HG03442 (cell line): ENCODE results near the gene UMODL1.
"Not testable (repeated sequence)": the region's sequence is repeated elsewhere in the genome, so short reads cannot be mapped to it uniquely, and the experiment has no call there.

Experiments used
- ATAC-seq: cut with Tn5 transposase; IDR thresholded peaks from one replicate; pipeline ENCODE4 v1.9.1; 2021; ENCODE audit warnings: mild to moderate bottlenecking, moderate library complexity; ENCODE audit not compliant: unreplicated experiment

Gene UMODL1

DNA sequence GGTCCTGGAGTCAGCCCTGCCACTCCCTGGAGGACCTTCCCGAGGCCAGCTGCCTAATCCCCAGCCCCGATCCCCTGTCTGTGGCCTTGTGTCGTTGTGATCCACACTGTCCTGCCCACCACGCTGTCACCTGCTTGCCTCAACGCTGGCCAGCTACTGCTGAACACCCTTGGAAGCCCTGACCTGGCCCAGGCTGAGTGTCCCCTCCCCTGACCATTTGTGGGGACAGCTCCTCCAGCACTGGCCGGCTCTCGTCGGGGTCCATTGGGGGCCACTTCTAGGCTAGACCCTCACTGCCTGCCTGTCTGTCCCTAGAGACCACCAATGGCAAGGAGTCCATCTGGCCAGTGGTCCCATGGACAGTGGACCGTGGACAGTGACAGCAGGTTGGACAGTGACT lies 12.0 kb upstream of the UMODL1 start:
- no peak for ATAC-seq

DNA sequence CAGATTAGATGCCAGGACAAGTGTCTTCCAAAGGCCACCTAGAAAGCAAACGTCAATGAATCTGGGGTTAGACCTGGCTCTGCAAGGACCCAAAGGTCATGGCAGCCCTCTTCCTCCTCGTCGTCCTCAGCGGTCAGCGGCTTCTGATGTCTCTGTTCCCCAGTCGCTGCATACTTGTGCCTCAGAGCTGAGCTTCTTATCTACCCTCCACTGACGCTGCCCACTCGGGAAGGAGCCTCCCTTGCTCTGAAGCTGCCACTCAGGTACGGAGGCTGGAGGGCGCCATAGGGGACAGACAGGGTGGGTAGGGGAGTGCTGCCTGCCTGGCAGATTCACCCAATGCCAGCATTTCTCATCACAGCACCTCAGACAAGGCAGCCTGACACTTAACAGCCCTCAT lies 11.4 kb upstream of the UMODL1 start:
- ATAC-seq, result no peak

DNA sequence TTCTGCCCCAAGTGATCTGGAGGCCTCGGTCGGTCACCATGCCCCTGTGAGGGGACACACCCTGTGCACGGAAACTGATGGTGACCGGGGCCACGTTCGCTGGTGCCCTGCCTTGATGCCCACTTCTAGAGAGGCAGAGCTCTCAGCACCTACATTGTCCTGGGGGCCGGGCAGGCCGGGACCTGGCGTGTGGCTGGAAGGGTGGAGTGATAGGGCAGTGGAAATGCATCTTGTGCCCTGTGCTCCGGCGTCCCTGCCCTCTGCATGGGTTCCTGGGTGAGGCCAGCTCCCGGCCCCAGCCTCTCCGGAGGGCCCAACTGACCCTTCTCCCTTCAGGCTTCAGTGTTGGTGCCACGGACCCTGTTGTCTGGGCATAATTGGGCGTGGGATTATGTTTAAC lies 11.0 kb upstream of the UMODL1 start:
- ATAC-seq, result no peak

DNA sequence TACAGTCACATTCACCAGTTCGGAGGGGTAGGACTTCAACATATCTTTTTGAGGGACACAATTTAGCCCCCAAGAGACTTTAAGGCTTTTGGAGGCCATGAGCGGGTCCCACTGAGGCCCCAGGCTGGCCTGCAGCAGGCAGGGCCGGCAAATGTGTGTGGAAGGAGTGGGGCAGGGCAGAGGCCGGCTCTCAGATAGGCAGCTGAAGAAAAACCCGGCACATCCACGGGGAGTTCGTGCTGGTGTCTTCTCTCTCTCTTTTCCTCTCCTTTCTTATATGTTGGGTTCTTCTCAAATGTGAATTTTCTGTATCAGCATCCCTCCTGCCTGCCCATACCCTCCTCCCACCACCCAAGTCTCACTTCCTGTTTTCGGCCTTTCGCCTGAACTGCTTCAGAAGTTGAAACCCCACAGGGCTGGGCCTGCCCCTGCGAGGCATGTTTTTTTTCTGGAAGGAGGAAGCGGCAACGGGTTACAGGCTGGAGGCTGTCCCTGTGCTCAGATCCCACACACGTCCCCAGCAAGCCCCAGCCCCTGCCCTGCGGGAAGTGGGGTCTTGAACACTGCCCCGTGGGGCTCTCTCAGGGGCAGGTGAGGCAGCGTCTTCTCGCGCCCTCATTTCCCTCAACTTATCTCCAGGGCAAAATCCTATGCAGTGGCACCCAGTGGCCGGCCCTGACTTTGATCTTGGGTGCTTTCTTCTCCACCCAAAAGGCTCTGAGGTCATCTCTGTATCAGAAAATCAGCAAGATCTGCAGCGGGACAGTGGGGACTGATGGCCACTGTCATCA lies 9.7 kb upstream of the UMODL1 start:
- peak; percentile 50 for ATAC-seq

DNA sequence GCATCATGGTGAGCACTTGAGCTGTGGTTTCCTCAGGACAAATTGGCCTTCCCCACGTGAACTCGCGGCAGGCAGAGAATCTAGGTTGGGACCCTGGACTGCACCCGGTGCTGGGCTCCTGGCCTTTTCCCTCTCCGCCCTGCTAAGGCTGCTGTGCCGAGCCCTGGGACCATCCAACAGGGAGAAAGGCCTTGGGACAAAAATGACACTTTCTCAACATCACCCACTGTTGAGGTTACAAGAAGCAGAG lies 9.2 kb upstream of the UMODL1 start:
- ATAC-seq, result no peak

DNA sequence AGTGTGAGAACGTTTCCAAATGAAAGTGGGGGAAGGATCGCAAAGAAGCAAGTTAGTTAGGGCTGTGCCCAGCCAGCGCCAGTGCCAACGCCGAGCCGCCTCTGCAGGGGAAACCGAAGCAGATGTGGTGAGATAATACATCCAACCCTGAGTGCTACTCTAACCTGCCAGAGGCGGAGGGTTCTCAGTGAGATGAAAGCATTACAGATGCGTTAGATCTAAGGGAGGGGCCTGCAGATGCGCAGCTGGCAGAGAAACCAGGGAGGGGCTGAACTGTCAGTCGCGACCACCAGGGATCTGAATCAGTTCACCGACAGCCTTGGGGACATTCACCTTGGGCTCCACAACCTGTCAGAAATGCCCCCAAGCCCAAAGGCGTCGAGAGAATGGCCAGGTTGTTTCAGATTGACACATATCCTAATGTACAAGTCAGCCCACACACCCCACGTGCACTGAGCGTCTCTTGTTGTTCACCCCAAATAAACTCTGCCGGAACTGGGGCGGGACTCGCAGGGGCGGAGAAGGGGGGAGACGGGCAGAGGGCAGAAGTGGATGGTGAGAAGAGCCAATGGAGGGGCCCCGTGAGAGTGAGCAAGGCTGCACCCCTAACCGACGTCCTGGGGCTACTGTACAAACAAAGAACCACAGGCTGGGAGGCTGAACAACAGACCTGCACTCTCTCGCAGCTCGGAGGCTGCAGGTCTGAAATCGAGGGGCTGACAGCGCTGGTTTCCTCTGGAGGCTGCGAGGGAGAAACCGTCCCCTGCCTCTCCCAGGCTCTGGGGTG lies 8.7 kb upstream of the UMODL1 start:
- ATAC-seq, result peak; percentile 50

DNA sequence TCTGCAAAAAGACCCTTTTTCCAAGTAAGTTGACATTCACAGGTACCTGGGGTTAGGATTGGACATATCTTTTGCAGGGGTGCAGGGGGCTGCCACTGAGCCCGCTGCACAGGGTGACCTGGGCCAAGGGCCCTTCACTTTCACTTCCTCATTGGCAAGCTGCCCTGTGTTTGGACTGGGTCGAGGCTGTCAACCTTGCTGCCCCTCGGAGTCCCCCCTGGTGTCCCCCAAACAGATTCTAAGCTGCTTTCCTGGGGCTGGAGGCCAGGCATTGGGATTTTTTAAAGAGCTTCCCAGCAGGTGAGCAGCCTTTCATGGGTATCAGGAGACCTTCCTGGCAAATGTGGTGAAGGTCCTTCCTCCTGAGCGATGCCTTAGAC lies 7.9 kb upstream of the UMODL1 start:
- ATAC-seq, result no peak

DNA sequence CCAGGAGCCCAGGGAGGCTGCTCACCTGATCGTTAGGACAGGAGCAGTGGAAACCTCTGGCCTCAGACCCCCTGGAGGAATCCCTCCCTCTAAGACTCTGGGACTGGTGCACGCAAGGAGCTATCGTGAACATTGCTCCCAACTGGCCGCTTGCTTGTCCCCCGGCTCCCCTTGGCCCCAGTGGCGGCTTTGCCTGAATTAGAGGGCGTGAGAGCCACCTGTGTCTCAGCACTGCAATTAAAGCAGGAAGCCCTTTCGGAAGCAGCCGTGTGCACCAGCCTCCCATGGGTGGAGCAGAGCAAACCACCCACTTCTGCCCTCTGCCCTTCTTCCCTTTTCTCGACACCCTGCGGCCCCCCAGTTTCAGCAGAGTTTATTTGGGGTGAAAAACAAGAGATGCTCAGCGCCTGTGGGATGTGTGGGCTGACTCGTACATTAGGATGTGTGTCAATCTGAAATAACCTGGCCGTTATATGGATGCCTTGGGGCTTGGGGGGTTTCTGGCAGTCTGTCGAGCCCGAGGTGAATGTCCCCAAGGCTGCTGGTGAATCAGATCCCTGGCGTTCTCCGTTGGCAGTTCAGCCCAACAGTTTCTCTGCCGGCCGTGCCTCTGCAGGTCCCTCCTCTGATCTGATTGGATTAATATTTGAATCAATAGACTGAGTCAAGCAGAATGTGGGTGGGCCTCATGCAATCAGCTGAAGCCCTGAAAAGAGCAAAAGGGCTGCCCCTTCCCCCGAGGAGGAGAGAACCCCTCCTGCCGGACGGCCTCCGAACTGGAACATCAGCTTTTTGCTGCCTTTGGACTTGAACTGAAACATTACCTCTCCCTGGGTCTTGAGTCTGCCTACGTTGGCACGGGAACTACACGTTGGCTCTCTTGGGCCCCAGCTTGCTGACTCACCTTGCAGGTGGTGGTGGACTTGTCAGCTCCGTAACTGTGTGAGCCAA lies 7.3 kb upstream of the UMODL1 start:
- ATAC-seq, result no peak

DNA sequence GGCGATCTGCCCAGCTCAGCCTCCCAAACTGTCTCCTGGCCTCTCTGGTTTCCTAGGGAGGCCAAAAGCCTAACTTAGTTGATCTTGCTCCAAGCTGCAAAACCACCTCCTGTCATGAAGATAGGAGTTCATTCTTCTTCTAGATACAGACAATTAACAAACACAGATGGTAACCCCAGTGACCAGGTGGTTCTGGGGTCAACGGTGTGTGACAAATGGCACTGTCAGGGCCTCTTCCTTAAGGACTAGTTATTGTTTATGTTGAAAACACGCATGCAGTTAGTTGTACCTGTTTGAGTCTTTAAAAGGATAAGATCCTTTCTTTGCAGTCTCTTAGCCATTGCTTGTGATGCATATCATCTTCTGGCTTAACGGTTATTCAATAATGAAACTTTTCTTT lies 4.6 kb upstream of the UMODL1 start:
- no peak for ATAC-seq

DNA sequence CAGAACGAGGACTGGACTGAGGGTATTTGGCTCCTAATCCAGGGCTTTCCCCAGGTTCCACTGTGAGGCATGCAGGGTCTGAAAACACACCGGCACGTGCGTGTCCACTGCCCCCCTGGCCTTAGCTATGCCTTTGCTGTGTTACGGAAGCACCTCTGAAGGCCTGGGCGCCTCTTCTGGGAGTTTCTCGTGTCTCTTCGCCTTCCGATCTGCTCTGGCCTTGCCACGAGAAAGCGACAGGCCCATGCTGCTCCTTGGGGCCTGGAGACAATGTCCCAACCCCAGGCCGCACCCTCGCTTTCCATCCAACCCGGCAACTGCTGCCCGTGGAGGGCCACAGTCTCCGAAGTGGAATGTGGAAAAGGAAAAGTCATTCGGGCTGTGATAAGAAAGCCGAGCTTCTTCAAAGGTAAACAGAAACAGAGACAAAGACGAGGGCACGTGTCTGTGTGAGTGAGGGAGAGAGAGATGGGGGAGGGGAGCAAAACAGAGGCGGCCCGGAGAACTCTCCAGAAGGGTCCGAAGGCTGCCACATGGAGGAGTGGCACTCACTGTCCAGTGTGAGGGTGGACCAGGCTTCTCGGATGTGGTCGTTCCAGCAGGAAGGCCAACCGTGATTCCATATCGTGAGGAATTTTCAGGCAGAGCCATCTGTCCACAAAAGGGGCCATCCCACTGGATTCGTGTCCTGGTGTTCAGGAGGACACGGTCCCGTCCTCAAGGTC lies 3.4 kb upstream of the UMODL1 start:
- no peak for ATAC-seq

DNA sequence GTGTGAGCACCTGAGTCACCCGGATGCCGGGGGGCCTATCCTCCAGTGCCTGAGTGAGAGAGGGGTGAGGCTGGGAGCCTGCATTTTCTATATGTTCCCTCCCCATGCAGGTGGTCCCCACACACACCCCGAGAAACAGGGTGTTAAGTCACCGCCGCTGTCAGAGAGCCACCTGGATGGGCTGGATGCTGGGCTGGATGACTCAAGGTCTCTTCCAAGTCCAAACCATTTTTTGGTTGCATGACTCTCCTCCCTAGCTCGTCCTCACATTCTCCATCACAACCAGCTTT lies 2.9 kb upstream of the UMODL1 start:
- ATAC-seq, result no peak

DNA sequence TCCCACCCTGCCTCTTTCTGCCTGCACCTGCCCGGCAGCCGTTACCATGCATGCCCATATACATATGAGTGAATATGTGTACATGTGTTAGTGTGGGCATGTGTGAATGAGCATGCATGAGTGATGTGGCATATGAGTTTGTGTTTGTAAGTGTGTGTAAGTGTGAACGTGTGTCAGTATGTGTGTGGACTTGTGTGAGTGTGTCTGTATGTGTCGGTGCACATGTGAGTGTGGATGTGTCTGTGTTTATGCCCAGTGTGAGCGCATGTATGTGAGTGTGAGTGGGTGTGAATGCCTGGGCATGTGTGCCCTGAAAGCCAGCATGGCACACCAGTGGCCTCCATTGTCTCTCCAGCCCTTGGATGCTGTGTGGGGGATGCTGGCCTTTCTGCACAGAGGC lies 2.5 kb upstream of the UMODL1 start:
- ATAC-seq, result no peak

DNA sequence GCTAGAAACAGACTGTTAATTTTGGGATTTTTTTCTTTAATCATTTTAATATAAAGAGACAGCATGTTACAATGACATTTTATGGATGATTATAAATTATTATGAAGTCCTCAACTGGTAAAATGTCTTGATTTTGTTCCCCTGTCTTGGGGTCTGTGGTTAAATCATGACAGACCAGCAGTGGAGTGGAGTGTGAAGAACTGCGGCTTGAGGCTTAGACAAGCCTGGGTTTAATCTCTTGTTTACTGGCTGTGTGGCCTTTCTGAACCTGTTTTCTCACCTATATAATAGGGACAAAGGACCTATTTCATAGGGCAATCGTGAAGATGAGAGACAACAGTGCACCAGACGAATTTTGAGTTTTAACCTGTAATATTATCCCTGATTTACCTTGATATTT lies 1.8 kb upstream of the UMODL1 start:
- no peak for ATAC-seq

DNA sequence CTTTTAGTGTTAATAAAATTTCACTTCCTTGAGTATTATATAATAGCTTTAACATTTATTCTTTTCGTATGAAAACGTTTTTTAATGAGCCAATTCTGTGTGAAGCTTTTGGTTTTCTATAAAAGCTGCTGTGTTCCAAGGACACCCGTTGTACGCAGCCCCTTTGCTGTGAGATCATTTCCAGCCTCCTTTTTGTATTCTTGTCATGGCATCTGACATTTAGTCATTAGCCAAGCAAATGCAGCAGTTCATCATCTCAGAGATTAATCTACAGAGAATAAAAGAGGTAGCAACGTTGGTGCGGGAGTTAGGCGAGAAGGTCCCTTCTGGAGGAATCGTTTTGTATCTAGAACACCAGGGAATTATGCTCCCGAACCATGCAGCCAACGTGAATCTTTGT lies 1.3 kb upstream of the UMODL1 start:
- ATAC-seq, result no peak

DNA sequence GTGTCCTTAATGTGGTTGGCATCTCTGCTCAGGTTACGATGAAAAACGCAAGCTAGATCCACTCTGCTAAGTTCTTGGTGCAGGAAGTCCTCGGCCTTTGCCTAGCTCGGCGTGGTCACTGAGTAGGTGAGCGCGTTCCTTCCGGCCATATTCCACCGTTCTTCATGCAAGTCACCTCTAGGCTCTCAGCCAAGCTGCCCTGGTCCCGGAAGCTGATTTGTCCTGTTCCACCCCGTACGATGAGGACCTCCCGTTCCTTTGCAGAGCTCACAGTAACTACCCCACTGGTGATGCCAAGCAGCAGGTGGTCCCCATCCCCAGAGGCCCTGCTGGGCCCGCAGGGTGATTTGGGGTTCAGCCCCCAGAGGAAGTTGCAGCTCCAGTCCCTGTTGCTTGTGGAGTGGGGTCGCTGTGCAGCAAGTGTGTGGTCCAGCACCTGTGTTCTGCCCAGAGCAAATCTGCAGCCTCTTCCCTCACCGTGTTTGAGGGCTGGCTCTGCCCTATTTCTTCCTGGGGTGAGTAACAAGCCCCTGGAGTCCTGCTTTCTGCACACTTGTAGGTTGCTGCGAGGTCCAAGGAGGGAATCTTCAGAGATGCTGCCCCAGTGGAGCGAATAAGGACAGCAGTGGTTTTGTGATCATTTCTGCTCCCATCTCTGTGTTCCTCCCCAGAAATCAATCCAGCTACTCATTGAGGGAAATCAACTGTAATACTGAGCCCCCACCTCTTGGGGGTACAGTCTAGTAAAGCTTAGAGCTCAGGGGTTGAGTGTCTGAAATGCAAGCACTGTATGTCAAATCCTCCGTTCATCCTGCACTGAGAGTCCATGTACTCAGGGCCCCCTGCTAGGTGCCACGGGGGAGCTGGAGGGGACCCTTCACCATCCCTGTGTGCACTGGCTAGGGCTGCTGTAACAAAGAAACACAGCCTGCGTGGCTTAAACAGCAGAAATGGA lies 2.3 kb downstream of the UMODL1 start:
- ATAC-seq, result no peak

DNA sequence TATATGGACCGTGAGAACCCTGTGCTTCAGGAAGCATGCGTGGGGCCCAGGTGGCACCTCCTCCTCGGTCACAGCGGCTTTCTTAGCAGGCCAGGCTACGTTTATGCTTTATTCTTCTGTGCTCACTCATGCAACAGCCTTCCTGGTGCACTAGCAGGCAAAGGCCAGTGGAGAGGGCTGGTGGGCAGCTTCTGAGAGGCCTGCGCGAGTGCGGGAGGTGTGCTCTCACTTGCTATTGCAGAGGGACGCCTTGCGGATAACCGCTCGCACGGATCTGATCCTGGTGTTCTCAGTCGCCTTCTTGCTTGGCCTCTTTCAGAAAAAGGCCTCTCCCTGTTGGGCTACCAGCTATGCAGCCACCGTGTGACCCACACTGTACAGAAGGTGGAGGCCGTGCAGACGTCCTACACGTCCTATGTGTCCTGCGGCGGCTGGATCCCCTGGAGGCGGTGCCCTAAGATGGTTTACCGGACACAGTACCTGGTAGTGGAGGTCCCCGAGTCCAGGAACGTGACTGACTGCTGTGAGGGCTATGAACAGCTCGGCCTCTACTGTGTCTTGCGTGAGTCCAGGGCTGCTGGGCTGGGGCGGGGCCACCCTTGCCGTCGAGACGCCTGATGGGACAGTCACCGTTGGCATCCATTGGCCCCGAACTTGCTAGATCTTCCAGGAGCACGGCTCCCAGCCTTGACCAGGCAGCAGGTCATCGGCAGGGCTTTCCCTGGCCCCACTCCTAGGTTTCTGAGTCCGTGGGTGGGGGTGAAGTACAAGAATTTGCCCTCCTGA lies 4.8 kb downstream of the UMODL1 start:
- no peak for ATAC-seq

DNA sequence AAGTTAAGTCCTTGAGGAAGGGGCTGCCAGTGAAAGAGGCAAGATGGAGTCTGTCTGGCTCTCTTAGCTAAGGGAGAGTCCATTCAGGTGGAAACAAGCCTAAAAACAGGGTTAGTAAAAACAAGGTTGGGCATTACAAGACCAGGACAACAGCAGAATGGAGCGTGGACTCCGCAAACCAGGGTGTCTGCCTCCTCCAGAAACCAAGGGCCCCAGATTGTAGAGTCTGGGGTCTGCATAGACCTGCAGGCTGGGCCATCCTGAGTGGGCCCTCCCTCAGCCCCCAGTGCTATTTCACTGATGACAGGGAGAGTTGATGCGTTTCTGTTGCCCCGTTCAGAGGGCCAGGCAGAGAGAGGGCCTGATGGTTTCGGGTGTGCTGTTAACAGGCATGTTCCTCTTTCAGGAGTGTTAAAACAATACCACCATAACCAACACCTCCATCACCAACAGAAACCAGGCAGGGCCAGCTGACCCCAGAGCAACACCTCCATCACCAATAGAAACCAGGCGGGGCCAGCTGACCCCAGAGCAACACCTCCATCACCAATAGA lies 6.6 kb downstream of the UMODL1 start:
- ATAC-seq, result peak; percentile 76

DNA sequence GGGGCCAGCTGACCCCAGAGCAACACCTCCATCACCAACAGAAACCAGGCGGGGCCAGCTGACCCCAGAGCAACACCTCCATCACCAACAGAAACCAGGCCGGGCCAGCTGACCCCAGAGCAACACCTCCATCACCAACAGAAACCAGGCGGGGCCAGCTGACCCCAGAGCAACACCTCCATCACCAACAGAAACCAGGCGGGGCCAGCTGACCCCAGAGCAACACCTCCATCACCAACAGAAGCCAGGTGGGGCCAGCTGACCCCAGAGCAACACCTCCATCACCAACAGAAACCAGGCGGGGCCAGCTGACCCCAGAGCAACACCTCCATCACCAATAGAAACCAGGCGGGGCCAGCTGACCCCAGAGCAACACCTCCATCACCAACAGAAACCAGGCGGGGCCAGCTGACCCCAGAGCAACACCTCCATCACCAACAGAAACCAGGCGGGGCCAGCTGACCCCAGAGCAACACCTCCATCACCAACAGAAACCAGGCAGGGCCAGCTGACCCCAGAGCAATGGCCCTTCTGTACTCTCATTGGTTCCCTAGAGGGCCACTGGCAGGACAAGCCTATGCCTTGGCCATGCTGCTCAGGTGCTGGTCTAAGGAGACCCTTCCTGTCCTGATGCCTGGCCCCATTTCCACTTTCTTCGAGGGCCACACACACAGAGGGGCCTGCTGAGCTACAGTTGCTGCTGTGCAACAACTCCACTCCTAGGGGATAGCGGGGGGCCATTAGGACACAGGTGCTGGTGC lies 7.3 kb downstream of the UMODL1 start:
- ATAC-seq, result not testable (repeated sequence)
